Spleen (tissue), 11 donors: ENCODE measurements around the gene ZC3H15. TPM values are rescaled to one million over a fixed set of nuclear protein-coding genes. Genes with fewer than 3 reads are reported as not detected.
"Not testable (repeated sequence)": the region's sequence is repeated elsewhere in the genome, so short reads cannot be mapped to it uniquely, and the experiment has no call there.

Experiments used
- DNase-seq: peaks from one replicate; pipeline ENCODE4 v3.0.0-alpha.2; 2020
- H3K27ac ChIP-seq, 8 donors: fragments of 200-600 bp; sonication (generic) in 7 of 8; 1 replicate in 4 of 8; 2 replicates in 4 of 8; pipeline versions ENCODE4 v1.5.0 to v1.8.0; 2016 to 2021; ENCODE audit warnings: inconsistent platforms in 4 of 8, mild to moderate bottlenecking in 4 of 8, moderate library complexity in 1 of 8
- H3K27me3 ChIP-seq, 7 donors: fragments of 200-600 bp; sonication (generic) in 6 of 7; replicated peaks in 1 of 7; 1 replicate in 4 of 7; 2 replicates in 3 of 7; pipeline versions ENCODE4 v1.5.0 to v1.8.0; 2016 to 2021; ENCODE audit warnings: inconsistent platforms in 3 of 7, mild to moderate bottlenecking in 1 of 7
- H3K36me3 ChIP-seq, 6 donors: fragments of 200-600 bp; sonication (generic) in 5 of 6; 1 replicate in 4 of 6; 2 replicates in 2 of 6; pipeline versions ENCODE4 v1.5.0 to v1.8.0; 2016 to 2021; ENCODE audit warnings: inconsistent platforms in 2 of 6
- H3K4me1 ChIP-seq, 6 donors: fragments of 200-600 bp; sonication (generic) in 5 of 6; 1 replicate in 3 of 6; 2 replicates in 3 of 6; pipeline versions ENCODE4 v1.5.0 to v1.8.0; 2016 to 2021; ENCODE audit warnings: inconsistent platforms in 3 of 6
- H3K4me3 ChIP-seq, 8 donors: fragments of 200-600 bp; sonication (generic) in 7 of 8; 1 replicate in 4 of 8; 2 replicates in 4 of 8; pipeline versions ENCODE4 v1.5.0 to v1.8.0; 2016 to 2021; ENCODE audit warnings: inconsistent platforms in 4 of 8, mild to moderate bottlenecking in 4 of 8, moderate library complexity in 2 of 8
- H3K9me3 ChIP-seq, 8 donors: fragments of 200-600 bp; sonication (generic) in 7 of 8; 1 replicate in 4 of 8; 2 replicates in 4 of 8; pipeline versions ENCODE4 v1.5.0 to v1.8.0; 2016 to 2021; ENCODE audit warnings: inconsistent platforms in 4 of 8
- CTCF ChIP-seq, 11 experiments: fragments of 200-600 bp in 7 of 11; fragments of 450-650 bp in 4 of 11; sonication (generic) in 4 of 11; IDR thresholded peaks in 8 of 11; conservative IDR thresholded peaks in 3 of 11; 1 replicate in 7 of 11; 2 replicates in 4 of 11; pipeline versions ENCODE4 v1.4.0 to v1.8.0; 2016 to 2021; ENCODE audit warnings: antibody characterized with exemption in 11 of 11, inconsistent platforms in 4 of 11, mild to moderate bottlenecking in 1 of 11
- POLR2A ChIP-seq, 3 donors: fragments of 450-650 bp; IDR thresholded peaks; one replicate each; pipeline ENCODE4 v1.5.1; 2017; ENCODE audit warnings: antibody characterized with exemption in 3 of 3, mild to moderate bottlenecking in 1 of 3
- POLR2AphosphoS5 ChIP-seq, 3 donors: sonication (generic); formaldehyde crosslinking; IDR thresholded peaks; one replicate each; pipeline ENCODE4 v1.5.1; 2017; ENCODE audit warnings: antibody characterized with exemption in 3 of 3
- WGBS, 5 donors: extraction: QIAGEN DNeasy Blood & Tissue Kit in 3 of 5; methylation state at CpG; one replicate each; pipeline versions ENCODE4 v1.1.5 to v1.1.7; 2013 to 2018; 5-methylcytosine and 5-hydroxymethylcytosine counted together
- intact Hi-C: fragments of 100-400 bp; cut with DNase I; formaldehyde crosslinking; loops from one replicate; pipeline ENCODE4 v1.15.0; 2023; ENCODE audit warnings: low total_unique reads
- polyA plus RNA-seq, 3 donors: library from polyadenylated mRNA; stranded (reverse); fragments of 200-250 nt; gene quantifications; one replicate each; pipeline ENCODE4 v1.2.1, GENCODE V29; 2013
- total RNA-seq, 7 donors: library from RNA; depleted of rRNA in 3 of 7; stranded (reverse); fragments of >200 nt in 3 of 7; fragmentation: NEBNext Ultra II Directional in 4 of 7; extraction: Animal tissue kit (Norgen Biotek cat#: 25700) in 4 of 7; gene quantifications; one replicate each; pipeline versions ENCODE4 v1.1.0 to v1.2.1, GENCODE V29; 2016 to 2021
- donor health status: healthy with polysubstance abuse.
- donor health status: DM: no; HTN: no; CAD: no; lungs with moderate emphysema.
- donor health status: DM: no; HTN: no; CAD: no.
- donor health status: Bipolar disorder and iron deficiency.
- donor health status: healthy.
- donor health status: DM: no; HTN: no; CAD: no.
- donor health status: DM: yes; HTN: yes; CAD: no.

Gene ZC3H15
- total and polyA plus RNA-seq, 10 donors = 38.2 to 62.6 (median 51.3) TPM

- peaks cover 0 to 27% (median 18%) of the 10 kb centered on the region in 8 donors for H3K9me3 ChIP-seq
- peaks cover 0 to 3% (median 0%) of the 10 kb centered on the region in 6 donors for H3K36me3 ChIP-seq
- no peak for TF ChIP-seq POLR2AphosphoS5 (IDR thresholded peaks at IDR 0.05)
- no peak for TF ChIP-seq POLR2A (IDR thresholded peaks at IDR 0.05)
- no peak for TF ChIP-seq CTCF (IDR thresholded peaks at IDR 0.05 in 8 of 11, conservative IDR thresholded peaks at IDR 0.05 in 3 of 11)
- H3K27me3 ChIP-seq = no peaks in the 10 kb centered on the region
- no peak for DNase-seq
- intact Hi-C loops = no loop called here
- no peak overlapping the region for H3K4me3 ChIP-seq
- no peak overlapping the region for H3K27ac ChIP-seq
- H3K4me1 ChIP-seq = no peaks in the 10 kb centered on the region
Observed at GRCh38 chr2:186466743-186467142, 19.3 kb upstream of the ZC3H15 start.

- Histone ChIP-seq H3K9me3 (peaks cover 0 to 33% (median 19%) of the 10 kb centered on the region in 8 donors), H3K27me3 (no peaks in the 10 kb centered on the region), H3K4me3 (no peak overlapping the region), H3K4me1 (no peaks in the 10 kb centered on the region), H3K36me3 (peaks cover 0 to 3% (median 0%) of the 10 kb centered on the region in 6 donors), H3K27ac (no peak overlapping the region)
- TF ChIP-seq POLR2A (IDR thresholded peaks at IDR 0.05) (no peak), POLR2AphosphoS5 (IDR thresholded peaks at IDR 0.05) (no peak), CTCF (IDR thresholded peaks at IDR 0.05 in 8 of 11, conservative IDR thresholded peaks at IDR 0.05 in 3 of 11) (no peak)
- DNase-seq = no peak
- intact Hi-C loops = no loop called here
- WGBS, 5 donors = 85 to 98% (median 90%) methylated on average over 2 of the region's 2 CpGs
Observed at GRCh38 chr2:186467421-186467820, 18.6 kb upstream of the ZC3H15 start.

- H3K4me1 ChIP-seq, H3K4me3 ChIP-seq, H3K36me3 ChIP-seq, H3K27ac ChIP-seq, DNase-seq, H3K27me3 ChIP-seq, intact Hi-C loops: not testable (repeated sequence)
- 83 to 98% (median 94%) methylated on average over 2 to 47 of the region's 49 CpGs; no CpG with 5 or more reads in 1 of the 5 donors for WGBS, 5 donors
- H3K9me3 ChIP-seq = peaks cover 0 to 19% (median 14%) of the 10 kb centered on the region in 8 donors
Observed at GRCh38 chr2:186472722-186473493, 13.2 kb upstream of the ZC3H15 start.

- intact Hi-C loops, H3K4me3 ChIP-seq, DNase-seq, H3K4me1 ChIP-seq, H3K27me3 ChIP-seq, H3K27ac ChIP-seq, H3K36me3 ChIP-seq: not testable (repeated sequence)
- WGBS, 5 donors = 64 to 87% (median 81%) methylated on average over 1 of the region's 1 CpG
- H3K9me3 ChIP-seq = peaks cover 0 to 19% (median 14%) of the 10 kb centered on the region in 8 donors
Observed at GRCh38 chr2:186474239-186474638, 11.8 kb upstream of the ZC3H15 start.

- no peak for DNase-seq
- Histone ChIP-seq H3K27me3 (no peaks in the 10 kb centered on the region), H3K4me3 (no peak overlapping the region), H3K9me3 (no peaks in the 10 kb centered on the region), H3K27ac (no peak overlapping the region), H3K36me3 (no peaks in the 10 kb centered on the region), H3K4me1 (no peaks in the 10 kb centered on the region)
- WGBS, 5 donors = 70 to 82% (median 81%) methylated on average over 3 of the region's 3 CpGs
- TF ChIP-seq CTCF (IDR thresholded peaks at IDR 0.05 in 8 of 11, conservative IDR thresholded peaks at IDR 0.05 in 3 of 11) = no peak
- TF ChIP-seq POLR2AphosphoS5 (IDR thresholded peaks at IDR 0.05) = no peak
- TF ChIP-seq POLR2A (IDR thresholded peaks at IDR 0.05) = no peak
- intact Hi-C loops = no loop called here
Observed at GRCh38 chr2:186477790-186478189, 8.3 kb upstream of the ZC3H15 start.
